HepG2 (cell line): ENCODE results near the gene CIITA. TPM values are rescaled to one million over a fixed set of nuclear protein-coding genes. Genes with fewer than 3 reads are reported as not detected.

Experiments
- ATAC-seq: fragments of 200-7000 bp; cut with Tn5 transposase; 3 replicates; pipeline ENCODE4 v1.9.1; 2020; ENCODE audit warnings: mild to moderate bottlenecking, moderate library complexity
- BruUV-seq: library from RNA; stranded (reverse); fragments of 400-500 nt; replicated peaks from 2 replicates; lab custom pipeline; 2021; lab: Mats Ljungman, UMichigan
- CTCF ChIA-PET: fragments of 300-600 bp; formaldehyde crosslinking; extraction: SDS; loops from one replicate; lab custom pipeline; 2021; ENCODE audit warnings: low total read pairs, inconsistent platforms, low intra/inter-chr PET ratio; lab: Yijun Ruan, JAX
- POLR2A ChIA-PET: fragments of 350-600 bp; sonication (Branson Sonifier 250); formaldehyde crosslinking; loops from one replicate; lab custom pipeline; 2020; ENCODE audit warnings: antibody characterized with exemption, inconsistent platforms; lab: Yijun Ruan, JAX
- DNase-seq: peaks from one replicate; pipeline ENCODE4 v3.0.0-alpha.2; 2015; ENCODE audit warnings: low spot score
- FAIRE-seq: peaks from 3 replicates; lab custom pipeline; 2011; peaks lifted over from hg19 to GRCh38; lab: Jason Lieb, UNC
- H2AFZ ChIP-seq: one replicate; pipeline ENCODE4 v1.6.1; 2011; ENCODE audit warnings: low read length, inconsistent platforms
- H3K27ac ChIP-seq: fragments of 300-600 bp; 3 replicates; pipeline ENCODE4 v1.8.0; 2011; ENCODE audit warnings: mixed run types, mild to moderate bottlenecking, mixed read lengths, low read length, inconsistent platforms; ENCODE audit not compliant: insufficient read depth; ENCODE audit errors: extremely low read length
- H3K27me3 ChIP-seq, 2 experiments: fragments of 200-600 bp in 1 of 2; 2 replicates in 1 of 2; 3 replicates in 1 of 2; pipeline versions ENCODE4 v1.6.0 to v1.8.0; 2011; ENCODE audit warnings: low read length in 2 of 2, mild to moderate bottlenecking in 2 of 2, moderate library complexity in 2 of 2, inconsistent platforms in 1 of 2; ENCODE audit not compliant: insufficient read depth in 2 of 2, control insufficient read depth in 1 of 2
- H3K36me3 ChIP-seq, 2 experiments: fragments of 200-600 bp in 1 of 2; replicated peaks in 1 of 2; 2 replicates in 1 of 2; 3 replicates in 1 of 2; pipeline versions ENCODE4 v1.5.1 to v1.8.0; 2011; ENCODE audit warnings: low read length in 2 of 2, inconsistent platforms in 1 of 2; ENCODE audit not compliant: insufficient read depth in 2 of 2, control insufficient read depth in 1 of 2
- H3K4me1 ChIP-seq: 2 replicates; pipeline ENCODE4 v1.5.1; 2012; ENCODE audit warnings: low read length, inconsistent platforms; ENCODE audit not compliant: insufficient read depth
- H3K4me2 ChIP-seq: 2 replicates; pipeline ENCODE4 v1.6.0; 2011; ENCODE audit warnings: low read depth, low read length, inconsistent platforms
- H3K4me3 ChIP-seq, 3 experiments: fragments of 200-600 bp in 1 of 3; sonication (generic), shearing (Covaris generic) in 1 of 3; replicated peaks in 1 of 3; 2 replicates each; pipeline ENCODE4 v1.5.1; 2011 to 2016; ENCODE audit warnings: low read length in 3 of 3, inconsistent platforms in 2 of 3, low read depth in 2 of 3, mild to moderate bottlenecking in 2 of 3, control low read depth in 1 of 3, mixed read lengths in 1 of 3; ENCODE audit not compliant: insufficient read depth in 1 of 3
- H3K79me2 ChIP-seq: one replicate; pipeline ENCODE4 v1.6.1; 2011; ENCODE audit warnings: low read length, inconsistent platforms; ENCODE audit not compliant: insufficient read depth
- H3K9ac ChIP-seq: 2 replicates; pipeline ENCODE4 v1.6.0; 2011; ENCODE audit warnings: mild to moderate bottlenecking, low read depth, low read length, inconsistent platforms; ENCODE audit not compliant: insufficient read depth
- H3K9me3 ChIP-seq: 2 replicates; pipeline ENCODE4 v1.5.1; 2012; ENCODE audit warnings: mild to moderate bottlenecking, low read length
- H4K20me1 ChIP-seq: 2 replicates; pipeline ENCODE4 v1.6.0; 2011; ENCODE audit warnings: inconsistent platforms, mild to moderate bottlenecking, low read length, moderate library complexity; ENCODE audit not compliant: insufficient read depth
- CREB1 ChIP-seq, 2 experiments: fragments of 450-650 bp in 1 of 2; IDR thresholded peaks; 2 replicates each; pipeline ENCODE4 v1.6.1; 2016 to 2017; ENCODE audit warnings: control low read depth in 1 of 2, mild to moderate bottlenecking in 1 of 2, missing compliant biosample characterization in 1 of 2, missing genetic modification characterization in 1 of 2
- ETV5 ChIP-seq: IDR thresholded peaks from 2 replicates; pipeline ENCODE4 v1.6.1; 2018; ENCODE audit warnings: missing biosample characterization, missing genetic modification reagents, inconsistent platforms, borderline replicate concordance
- GPBP1L1 ChIP-seq: sonication (generic); formaldehyde crosslinking; IDR thresholded peaks from 2 replicates; pipeline ENCODE4 v1.5.0; 2020; ENCODE audit warnings: mild to moderate bottlenecking, missing genetic modification reagents
- U2AF1 ChIP-seq: fragments of 200-400 bp; formaldehyde crosslinking; optimal IDR thresholded peaks from 2 replicates; pipeline ENCODE3; 2017; ENCODE audit warnings: mild to moderate bottlenecking, low read depth, low read length
- USF2 ChIP-seq, 2 experiments: sonication (generic) in 1 of 2; formaldehyde crosslinking in 1 of 2; IDR thresholded peaks; 2 replicates each; pipeline versions ENCODE4 v1.5.1 to v1.6.1; 2011 to 2020; ENCODE audit warnings: borderline replicate concordance in 1 of 2, low read depth in 1 of 2, low read length in 1 of 2, mild to moderate bottlenecking in 1 of 2, missing genetic modification reagents in 1 of 2, moderate library complexity in 1 of 2
- ZEB1 ChIP-seq: IDR thresholded peaks from 2 replicates; pipeline ENCODE4 v1.6.1; 2012; ENCODE audit warnings: mild to moderate bottlenecking, low read depth, inconsistent platforms; ENCODE audit not compliant: insufficient replicate concordance
- ZKSCAN1 ChIP-seq: fragments of 150-350 bp; IDR thresholded peaks from 2 replicates; pipeline ENCODE4 v1.6.1; 2014; ENCODE audit warnings: low read length
- ZNF546 ChIP-seq: sonication (generic); formaldehyde crosslinking; conservative IDR thresholded peaks from 2 replicates; pipeline ENCODE4 v1.8.1; 2023; ENCODE audit warnings: mild to moderate bottlenecking, missing genetic modification reagents
- ZNF629 ChIP-seq: sonication (generic); formaldehyde crosslinking; conservative IDR thresholded peaks from 2 replicates; pipeline ENCODE4 v1.5.0; 2020; ENCODE audit warnings: missing genetic modification reagents
- WGBS: methylation state at CpG from one replicate; pipeline ENCODE4 v1.1.6; 2017; ENCODE audit warnings: low lambda C conversion rate; 5-methylcytosine and 5-hydroxymethylcytosine counted together
- in situ Hi-C: cut with HindIII; loops from 2 replicates; pipeline ENCODE4 v1.10.0; 2017; ENCODE audit warnings: low pct_unique_long_range_greater_than_20kb; ENCODE audit not compliant: extremely low pct_ligation_motif_present
- intact Hi-C: fragments of 100-400 bp; cut with micrococcal nuclease; formaldehyde crosslinking; loops from one replicate; pipeline ENCODE4 v1.10.0; 2022; ENCODE audit not compliant: unreplicated experiment
- polyA plus RNA-seq, 8 experiments: library from polyadenylated mRNA; depleted of rRNA in 3 of 8; stranded (reverse) in 7 of 8; unstranded in 1 of 8; fragments of >200 nt; fragmentation: Illumina TruSeq in 4 of 8; extraction: Trizol in 4 of 8; gene quantifications; 2 replicates each; pipeline versions ENCODE4 v1.2.1 to v1.2.3, GENCODE V29; 2011 to 2016; ENCODE audit warnings: low read depth in 4 of 8, missing spikeins in 1 of 8, mixed read lengths in 1 of 8; ENCODE audit not compliant: insufficient read depth in 1 of 8
- total RNA-seq, 5 experiments: library from RNA; depleted of rRNA; stranded (reverse); fragments of >200 nt; fragmentation: Illumina TruSeq; extraction: Trizol; gene quantifications; 2 replicates each; pipeline ENCODE4 v1.2.3, GENCODE V29; 2016; ENCODE audit warnings: low read depth in 1 of 5
- TF ChIP-seq, protein P1 (sequence below): sonication (generic); formaldehyde crosslinking; IDR thresholded peaks from 2 replicates; pipeline ENCODE4 v1.4.0; 2020; ENCODE audit warnings: missing genetic modification reagents

The CIITA gene
- total and polyA plus RNA-seq, 2 of the 13 experiments (the other 11 are each of a cell fraction or from before 2014, with no cell fraction given): 0.08 to 0.09 TPM

DNA sequence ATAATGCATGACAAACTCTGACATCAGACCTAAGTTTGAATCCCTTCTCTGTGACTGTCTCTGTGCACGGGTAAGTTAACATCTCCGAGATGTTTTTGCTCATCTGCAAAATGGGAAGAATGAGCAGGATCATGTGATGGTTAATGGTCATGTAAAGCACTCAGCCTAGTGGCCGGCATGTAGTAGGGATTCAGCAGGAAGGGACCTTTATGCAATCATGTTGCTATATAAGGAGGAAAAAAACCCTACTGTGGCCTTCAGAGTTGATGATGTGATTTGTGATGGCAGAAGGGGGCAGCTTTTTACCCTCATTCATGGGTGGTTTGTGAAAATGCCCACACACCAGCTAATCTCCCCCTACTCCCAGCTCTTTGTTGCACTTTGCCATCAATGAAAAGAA, 91.5 kb downstream of the CIITA start:
- Histone ChIP-seq H3K9ac (no peak overlapping the region), H3K4me2 (no peak overlapping the region), H2AFZ (no peak overlapping the region), H3K36me3 (peaks cover 11 to 34% of the 10 kb centered on the region in 2 experiments), H3K79me2 (no peaks in the 10 kb centered on the region), H3K9me3 (no peaks in the 10 kb centered on the region), H4K20me1 (no peaks in the 10 kb centered on the region; the same call in 1 of the 2 replicates), H3K4me1 (peaks cover 14% of the 10 kb centered on the region), H3K27me3 (no peaks in the 10 kb centered on the region; a peak in 1 of 5 replicates), H3K4me3 (no peak overlapping the region), H3K27ac (no peak overlapping the region)
- CTCF ChIA-PET: interaction anchor here (3.9 kb wide), 1 partner anchor 388 kb away, joined by 27 read pairs; no protein-coding TSS in a partner anchor
- no peak for TF ChIP-seq ETV5 (CRISPR knock-in tag)
- TF ChIP-seq USF2 (IDR thresholded peaks at IDR 0.05; ENCODE audit: low read depth, low read length): 0 out of 2 replicates have a peak, but pooled peaks have one; percentile 13
- no peak for TF ChIP-seq USF2 (CRISPR knock-in tag; IDR thresholded peaks at IDR 0.05; ENCODE audit: borderline replicate concordance)
- TF ChIP-seq, protein P1, sequence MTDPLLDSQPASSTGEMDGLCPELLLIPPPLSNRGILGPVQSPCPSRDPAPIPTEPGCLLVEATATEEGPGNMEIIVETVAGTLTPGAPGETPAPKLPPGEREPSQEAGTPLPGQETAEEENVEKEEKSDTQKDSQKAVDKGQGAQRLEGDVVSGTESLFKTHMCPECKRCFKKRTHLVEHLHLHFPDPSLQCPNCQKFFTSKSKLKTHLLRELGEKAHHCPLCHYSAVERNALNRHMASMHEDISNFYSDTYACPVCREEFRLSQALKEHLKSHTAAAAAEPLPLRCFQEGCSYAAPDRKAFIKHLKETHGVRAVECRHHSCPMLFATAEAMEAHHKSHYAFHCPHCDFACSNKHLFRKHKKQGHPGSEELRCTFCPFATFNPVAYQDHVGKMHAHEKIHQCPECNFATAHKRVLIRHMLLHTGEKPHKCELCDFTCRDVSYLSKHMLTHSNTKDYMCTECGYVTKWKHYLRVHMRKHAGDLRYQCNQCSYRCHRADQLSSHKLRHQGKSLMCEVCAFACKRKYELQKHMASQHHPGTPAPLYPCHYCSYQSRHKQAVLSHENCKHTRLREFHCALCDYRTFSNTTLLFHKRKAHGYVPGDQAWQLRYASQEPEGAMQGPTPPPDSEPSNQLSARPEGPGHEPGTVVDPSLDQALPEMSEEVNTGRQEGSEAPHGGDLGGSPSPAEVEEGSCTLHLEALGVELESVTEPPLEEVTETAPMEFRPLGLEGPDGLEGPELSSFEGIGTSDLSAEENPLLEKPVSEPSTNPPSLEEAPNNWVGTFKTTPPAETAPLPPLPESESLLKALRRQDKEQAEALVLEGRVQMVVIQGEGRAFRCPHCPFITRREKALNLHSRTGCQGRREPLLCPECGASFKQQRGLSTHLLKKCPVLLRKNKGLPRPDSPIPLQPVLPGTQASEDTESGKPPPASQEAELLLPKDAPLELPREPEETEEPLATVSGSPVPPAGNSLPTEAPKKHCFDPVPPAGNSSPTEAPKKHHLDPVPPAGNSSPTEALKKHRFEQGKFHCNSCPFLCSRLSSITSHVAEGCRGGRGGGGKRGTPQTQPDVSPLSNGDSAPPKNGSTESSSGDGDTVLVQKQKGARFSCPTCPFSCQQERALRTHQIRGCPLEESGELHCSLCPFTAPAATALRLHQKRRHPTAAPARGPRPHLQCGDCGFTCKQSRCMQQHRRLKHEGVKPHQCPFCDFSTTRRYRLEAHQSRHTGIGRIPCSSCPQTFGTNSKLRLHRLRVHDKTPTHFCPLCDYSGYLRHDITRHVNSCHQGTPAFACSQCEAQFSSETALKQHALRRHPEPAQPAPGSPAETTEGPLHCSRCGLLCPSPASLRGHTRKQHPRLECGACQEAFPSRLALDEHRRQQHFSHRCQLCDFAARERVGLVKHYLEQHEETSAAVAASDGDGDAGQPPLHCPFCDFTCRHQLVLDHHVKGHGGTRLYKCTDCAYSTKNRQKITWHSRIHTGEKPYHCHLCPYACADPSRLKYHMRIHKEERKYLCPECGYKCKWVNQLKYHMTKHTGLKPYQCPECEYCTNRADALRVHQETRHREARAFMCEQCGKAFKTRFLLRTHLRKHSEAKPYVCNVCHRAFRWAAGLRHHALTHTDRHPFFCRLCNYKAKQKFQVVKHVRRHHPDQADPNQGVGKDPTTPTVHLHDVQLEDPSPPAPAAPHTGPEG (CRISPR knock-in tag): no peak
- TF ChIP-seq U2AF1: no peak
- TF ChIP-seq CREB1 (IDR thresholded peaks at IDR 0.05): peak; percentile 39; the same call in 1 of the 2 replicates
- TF ChIP-seq CREB1 (CRISPR knock-in tag; IDR thresholded peaks at IDR 0.05): no peak
- TF ChIP-seq ZNF629 (CRISPR knock-in tag): peak; percentile 83
- peak; percentile 72; the same call in 1 of the 2 replicates for TF ChIP-seq ZKSCAN1
- TF ChIP-seq ZNF546 (CRISPR knock-in tag): no peak
- TF ChIP-seq GPBP1L1 (CRISPR knock-in tag): no peak
- no peak for TF ChIP-seq ZEB1
- in situ Hi-C loops: loop anchor here (5.0 to 10.0 kb wide), 2 partner anchors 289 to 396 kb away; partner anchors contain the start of gene SOCS1
- ATAC-seq (no peak), FAIRE-seq (no peak), DNase-seq (no peak)
- POLR2A ChIA-PET: interaction anchor here (0.9 to 2.9 kb wide), 2 partner anchors 284 to 287 kb away, joined by 3 to 24 read pairs; partner anchors contain the start of gene SOCS1
- intact Hi-C loops: no loop called here
- no TSS peak for BruUV-seq
- 92% methylated on average over 3 of the region's 3 CpGs for WGBS
